Measurements from ENCODE around the gene TRPM4.

DNA sequence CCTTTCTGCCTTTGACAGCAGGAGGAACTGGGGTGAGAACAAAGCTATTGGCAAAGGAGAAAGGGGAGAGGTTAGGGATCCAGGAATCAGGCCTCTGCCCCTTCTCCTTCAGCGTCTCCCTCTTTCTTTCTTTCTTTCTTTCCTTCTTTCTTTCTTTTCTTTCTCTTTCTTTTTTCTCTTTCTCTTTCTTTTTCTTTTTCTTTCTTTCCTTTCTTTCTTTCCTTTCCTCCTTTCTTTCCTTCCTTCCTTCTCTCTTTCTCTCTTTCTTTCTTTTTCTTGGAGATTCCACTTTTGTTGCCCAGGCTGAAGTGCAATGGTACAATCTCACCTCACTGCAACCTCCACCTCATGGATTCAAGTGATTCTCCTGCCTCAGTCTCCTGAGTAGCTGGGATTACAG is 75.6 kb downstream of the TRPM4 start:
- TF ChIP-seq ZC3H10 (CRISPR knock-in tag; IDR thresholded peaks at IDR 0.05) (no peak), TCF4 (CRISPR knock-in tag; IDR thresholded peaks at IDR 0.05; ENCODE audit: borderline replicate concordance) (no peak), ZFP3 (CRISPR knock-in tag; IDR thresholded peaks at IDR 0.05) (no peak)
- TF ChIP-seq, protein P1, sequence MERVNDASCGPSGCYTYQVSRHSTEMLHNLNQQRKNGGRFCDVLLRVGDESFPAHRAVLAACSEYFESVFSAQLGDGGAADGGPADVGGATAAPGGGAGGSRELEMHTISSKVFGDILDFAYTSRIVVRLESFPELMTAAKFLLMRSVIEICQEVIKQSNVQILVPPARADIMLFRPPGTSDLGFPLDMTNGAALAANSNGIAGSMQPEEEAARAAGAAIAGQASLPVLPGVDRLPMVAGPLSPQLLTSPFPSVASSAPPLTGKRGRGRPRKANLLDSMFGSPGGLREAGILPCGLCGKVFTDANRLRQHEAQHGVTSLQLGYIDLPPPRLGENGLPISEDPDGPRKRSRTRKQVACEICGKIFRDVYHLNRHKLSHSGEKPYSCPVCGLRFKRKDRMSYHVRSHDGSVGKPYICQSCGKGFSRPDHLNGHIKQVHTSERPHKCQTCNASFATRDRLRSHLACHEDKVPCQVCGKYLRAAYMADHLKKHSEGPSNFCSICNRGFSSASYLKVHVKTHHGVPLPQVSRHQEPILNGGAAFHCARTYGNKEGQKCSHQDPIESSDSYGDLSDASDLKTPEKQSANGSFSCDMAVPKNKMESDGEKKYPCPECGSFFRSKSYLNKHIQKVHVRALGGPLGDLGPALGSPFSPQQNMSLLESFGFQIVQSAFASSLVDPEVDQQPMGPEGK (CRISPR knock-in tag; IDR thresholded peaks at IDR 0.05; ENCODE audit: borderline replicate concordance): no peak
